NT2/D1 (cell line): ENCODE data around the gene MYRF.

ENCODE experiments used
- SUZ12 ChIP-seq: IDR thresholded peaks from 2 replicates; pipeline ENCODE4 v1.6.1; 2011; ENCODE audit not compliant: insufficient read length, insufficient read depth; ENCODE audit errors: extremely low read depth
- YY1 ChIP-seq: IDR thresholded peaks from 2 replicates; pipeline ENCODE4 v1.6.1; 2011; ENCODE audit not compliant: insufficient read length, insufficient read depth
- ZNF274 ChIP-seq: IDR thresholded peaks from 2 replicates; pipeline ENCODE4 v1.6.1; 2011; ENCODE audit warnings: mild to moderate bottlenecking, low read depth, low read length

DNA sequence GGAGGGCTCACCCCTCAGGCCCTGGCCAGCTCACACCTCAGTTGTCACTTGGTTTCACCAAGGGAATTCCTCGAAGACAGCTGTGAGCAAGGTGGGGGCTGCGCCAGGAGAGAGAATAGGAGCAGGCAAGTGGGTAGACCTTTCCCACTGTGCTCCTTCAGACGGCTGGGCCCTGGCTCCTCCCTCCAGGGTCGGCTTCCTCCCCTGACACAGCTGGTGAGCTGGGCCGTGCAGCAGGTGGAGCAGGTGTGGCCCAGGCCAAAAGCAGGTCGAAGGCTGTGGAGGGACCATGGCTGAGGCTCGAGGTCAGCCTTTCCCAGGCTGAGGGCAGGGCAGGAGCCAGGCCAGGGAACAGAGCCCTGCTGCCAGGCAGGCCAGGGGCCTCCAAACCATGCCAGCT lies 12.5 kb upstream of the MYRF start:
- TF ChIP-seq YY1 (no peak), ZNF274 (no peak), SUZ12 (no peak)
